SU-DHL-6 (cell line): Measurements from ENCODE around the gene CADPS.

Experiments used
- H2AFZ ChIP-seq: fragments of 200-600 bp; sonication (generic); 2 replicates; pipeline ENCODE4 v1.6.1; 2014; ENCODE audit warnings: low read depth, mild to moderate bottlenecking, moderate library complexity, mixed read lengths, antibody characterized with exemption, low read length; ENCODE audit not compliant: severe bottlenecking
- H3F3A ChIP-seq: fragments of 200-600 bp; shearing (Covaris generic); 2 replicates; pipeline ENCODE4 v1.6.0; 2016; ENCODE audit warnings: antibody characterized with exemption, mild to moderate bottlenecking; ENCODE audit not compliant: insufficient read depth
- H3K27ac ChIP-seq: fragments of 200-600 bp; sonication (generic); 2 replicates; pipeline ENCODE4 v1.5.1; 2016; ENCODE audit warnings: low read depth, mild to moderate bottlenecking, low read length, moderate library complexity, mixed read lengths
- H3K27me3 ChIP-seq: fragments of 200-600 bp; sonication (generic), shearing (Covaris generic); 2 replicates; pipeline ENCODE4 v1.6.0; 2014; ENCODE audit warnings: mild to moderate bottlenecking, low read length
- H3K36me3 ChIP-seq: fragments of 200-600 bp; sonication (generic); 2 replicates; pipeline ENCODE4 v1.6.1; 2014; ENCODE audit warnings: mild to moderate bottlenecking, low read length, mixed read lengths
- H3K4me2 ChIP-seq: fragments of 300-600, 200-600 bp; shearing (Covaris generic), sonication (generic); 2 replicates; pipeline ENCODE4 v1.6.0; 2014; ENCODE audit warnings: low read length, low read depth, mild to moderate bottlenecking; ENCODE audit not compliant: poor library complexity, severe bottlenecking
- H3K4me3 ChIP-seq: fragments of 200-600 bp; sonication (generic); 2 replicates; pipeline ENCODE4 v1.5.1; 2014; ENCODE audit warnings: antibody characterized with exemption, low read length, mild to moderate bottlenecking, mixed read lengths; ENCODE audit not compliant: insufficient read depth, poor library complexity, severe bottlenecking
- H3K79me2 ChIP-seq: fragments of 200-600 bp; sonication (generic); 2 replicates; pipeline ENCODE4 v1.6.1; 2014; ENCODE audit warnings: mild to moderate bottlenecking, low read length, moderate library complexity; ENCODE audit not compliant: insufficient read depth
- H3K9ac ChIP-seq: fragments of 200-600 bp; sonication (generic); 2 replicates; pipeline ENCODE4 v1.7.0; 2014; ENCODE audit warnings: mild to moderate bottlenecking, low read length
- H3K9me2 ChIP-seq: fragments of 200-600 bp; sonication (generic); replicated peaks from 2 replicates; pipeline ENCODE4 v1.6.1; 2014; ENCODE audit warnings: low read length; ENCODE audit not compliant: insufficient read depth
- H3K9me3 ChIP-seq: fragments of 200-600 bp; sonication (generic); 2 replicates; pipeline ENCODE4 v1.6.1; 2014; ENCODE audit warnings: low read length, mixed read lengths; ENCODE audit not compliant: insufficient read depth
- H4K20me1 ChIP-seq: fragments of 200-600 bp; sonication (generic); 2 replicates; pipeline ENCODE4 v1.6.1; 2014; ENCODE audit warnings: low read depth, mild to moderate bottlenecking, antibody characterized with exemption, low read length, moderate library complexity, mixed read lengths
- CTCF ChIP-seq: fragments of 200-600 bp; sonication (generic); IDR thresholded peaks from one replicate; pipeline ENCODE4 v1.5.1; 2017; ENCODE audit warnings: antibody characterized with exemption, mild to moderate bottlenecking, low read length, moderate library complexity; ENCODE audit not compliant: insufficient read depth, poor library complexity, severe bottlenecking
- EZH2phosphoT487 ChIP-seq: fragments of 200-600 bp; sonication (generic), shearing (Covaris generic); conservative IDR thresholded peaks from 2 replicates; pipeline ENCODE4 v1.6.1; 2018; ENCODE audit warnings: mild to moderate bottlenecking, antibody characterized with exemption, low read length, moderate library complexity, mixed read lengths

Gene CADPS

GRCh38 chr3:62359531-62359930 is 515.7 kb downstream of the CADPS start:
- Histone ChIP-seq H3K27me3 (no peaks in the 10 kb centered on the region), H3K27ac (no peak overlapping the region), H4K20me1 (no peaks in the 10 kb centered on the region), H3K4me3 (no peak overlapping the region), H3K4me2 (no peak overlapping the region), H3K9me2 (no peaks in the 10 kb centered on the region), H2AFZ (no peak overlapping the region), H3F3A (no peaks in the 10 kb centered on the region), H3K9me3 (no peaks in the 10 kb centered on the region), H3K79me2 (no peaks in the 10 kb centered on the region), H3K9ac (no peak overlapping the region), H3K36me3 (no peaks in the 10 kb centered on the region)
- no peak for TF ChIP-seq EZH2phosphoT487
- TF ChIP-seq CTCF: no peak

GRCh38 chr3:62356356-62356755 is 518.9 kb downstream of the CADPS start:
- Histone ChIP-seq H3K4me3 (no peak overlapping the region), H3K9ac (no peak overlapping the region), H3F3A (no peaks in the 10 kb centered on the region), H4K20me1 (no peaks in the 10 kb centered on the region), H3K9me3 (no peaks in the 10 kb centered on the region), H3K4me2 (no peak overlapping the region), H3K79me2 (no peaks in the 10 kb centered on the region), H2AFZ (no peak overlapping the region), H3K36me3 (0 out of 2 replicates have a peak, but pooled peaks cover 2% of the 10 kb centered on the region), H3K9me2 (no peaks in the 10 kb centered on the region), H3K27ac (no peak overlapping the region), H3K27me3 (no peaks in the 10 kb centered on the region)
- TF ChIP-seq CTCF: no peak
- TF ChIP-seq EZH2phosphoT487: no peak

GRCh38 chr3:62355703-62356102 is 519.5 kb downstream of the CADPS start:
- TF ChIP-seq EZH2phosphoT487: no peak
- TF ChIP-seq CTCF: no peak
- no peaks in the 10 kb centered on the region for H3K9me3 ChIP-seq

More at GRCh38 chr3:62355703-62356102, 519.5 kb downstream of the CADPS start:
- Histone ChIP-seq H3K79me2 (no peaks in the 10 kb centered on the region), H2AFZ (no peak overlapping the region), H3K4me3 (no peak overlapping the region), H3K9ac (no peak overlapping the region), H3K9me2 (no peaks in the 10 kb centered on the region), H3K4me2 (no peak overlapping the region), H3K27me3 (no peaks in the 10 kb centered on the region), H4K20me1 (no peaks in the 10 kb centered on the region), H3F3A (no peaks in the 10 kb centered on the region), H3K27ac (no peak overlapping the region), H3K36me3 (0 out of 2 replicates have a peak, but pooled peaks cover 2% of the 10 kb centered on the region)
